Measurements from ENCODE around the gene FHOD3.

The FHOD3 gene

DNA sequence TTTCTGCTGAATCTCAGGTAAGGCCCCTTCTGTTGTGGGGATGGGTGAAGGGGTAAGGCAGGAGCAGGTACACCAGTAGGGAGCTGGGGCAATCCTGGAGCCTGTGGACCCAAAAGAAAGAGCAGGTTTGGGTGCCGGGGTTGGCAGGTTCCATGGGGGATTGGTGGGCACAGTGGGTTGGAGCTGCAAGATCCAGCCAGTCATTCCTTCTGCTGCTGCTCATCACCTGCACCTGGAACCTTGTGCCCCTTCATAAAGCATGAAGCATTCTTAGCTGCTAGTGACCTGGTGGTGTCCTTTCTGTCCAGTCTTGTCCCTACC, 24.9 kb downstream of the FHOD3 start:
- no peaks in the 10 kb centered on the region for H3K79me2 ChIP-seq (ENCODE audit: control insufficient read depth, insufficient read depth, low read length, unreplicated experiment)
- peaks cover 15% of the 10 kb centered on the region for H3K27me3 ChIP-seq (ENCODE audit: insufficient read depth, low read length)
- no peak overlapping the region for H3K4me3 ChIP-seq (ENCODE audit: low read depth, low read length)
- H3K36me3 ChIP-seq (ENCODE audit: insufficient read depth, low read length), result no peaks in the 10 kb centered on the region
- H3K27ac ChIP-seq (ENCODE audit: low read depth, low read length), result no peak overlapping the region
- H3K4me1 ChIP-seq (ENCODE audit: control insufficient read depth, insufficient read depth, low read length, unreplicated experiment), result peaks cover 3% of the 10 kb centered on the region
- H2AFZ ChIP-seq (ENCODE audit: low read length, unreplicated experiment), result no peak overlapping the region

DNA sequence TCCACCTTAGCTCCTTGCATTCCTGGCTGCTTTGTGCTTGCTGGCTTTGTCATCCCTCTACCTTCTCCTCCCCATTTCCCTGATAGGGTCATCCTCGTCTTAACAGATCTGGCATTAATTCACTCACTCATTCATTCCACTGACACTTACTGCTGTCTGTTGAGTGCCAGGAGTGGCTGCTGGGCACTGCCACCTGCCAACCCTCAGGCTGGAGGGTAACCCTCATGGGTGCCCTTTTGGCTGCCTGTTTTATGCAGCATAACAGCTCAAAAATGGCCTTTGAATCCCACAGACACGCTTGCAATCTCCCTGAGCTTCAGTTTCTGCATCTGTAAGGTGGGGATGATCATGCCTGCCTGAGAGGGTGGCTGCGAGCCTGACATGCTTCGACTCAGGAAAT, 25.2 kb downstream of the FHOD3 start:
- Histone ChIP-seq H3K79me2 (ENCODE audit: control insufficient read depth, insufficient read depth, low read length, unreplicated experiment) (no peaks in the 10 kb centered on the region), H3K4me3 (ENCODE audit: low read depth, low read length) (no peak overlapping the region), H3K27ac (ENCODE audit: low read depth, low read length) (no peak overlapping the region), H3K36me3 (ENCODE audit: insufficient read depth, low read length) (no peaks in the 10 kb centered on the region), H2AFZ (ENCODE audit: low read length, unreplicated experiment) (no peak overlapping the region), H3K27me3 (ENCODE audit: insufficient read depth, low read length) (peaks cover 18% of the 10 kb centered on the region), H3K4me1 (ENCODE audit: control insufficient read depth, insufficient read depth, low read length, unreplicated experiment) (peaks cover 3% of the 10 kb centered on the region)

DNA sequence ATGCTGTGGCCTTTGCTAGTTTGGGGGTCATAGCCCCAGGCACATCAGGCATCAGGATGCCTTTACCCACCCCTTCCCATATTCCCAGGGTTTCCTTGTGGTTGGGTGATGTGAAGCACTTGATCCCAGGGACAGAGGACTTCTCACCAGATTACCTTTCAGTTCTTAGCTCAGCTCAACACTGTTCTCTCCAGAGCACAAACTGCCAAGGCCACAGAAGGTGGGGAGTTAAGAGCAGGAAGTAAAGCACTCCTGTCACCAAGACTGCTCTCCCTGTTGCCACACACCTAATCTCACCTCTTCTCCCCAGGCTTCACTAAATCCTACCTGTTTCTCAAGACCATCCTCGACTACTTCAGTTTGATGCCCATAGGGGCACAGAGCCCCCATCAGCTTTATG, 25.9 kb downstream of the FHOD3 start:
- Histone ChIP-seq H2AFZ (ENCODE audit: low read length, unreplicated experiment) (no peak overlapping the region), H3K4me1 (ENCODE audit: control insufficient read depth, insufficient read depth, low read length, unreplicated experiment) (peaks cover 3% of the 10 kb centered on the region), H3K27me3 (ENCODE audit: insufficient read depth, low read length) (peaks cover 21% of the 10 kb centered on the region), H3K4me3 (ENCODE audit: low read depth, low read length) (no peak overlapping the region), H3K27ac (ENCODE audit: low read depth, low read length) (no peak overlapping the region), H3K79me2 (ENCODE audit: control insufficient read depth, insufficient read depth, low read length, unreplicated experiment) (no peaks in the 10 kb centered on the region), H3K36me3 (ENCODE audit: insufficient read depth, low read length) (no peaks in the 10 kb centered on the region)

DNA sequence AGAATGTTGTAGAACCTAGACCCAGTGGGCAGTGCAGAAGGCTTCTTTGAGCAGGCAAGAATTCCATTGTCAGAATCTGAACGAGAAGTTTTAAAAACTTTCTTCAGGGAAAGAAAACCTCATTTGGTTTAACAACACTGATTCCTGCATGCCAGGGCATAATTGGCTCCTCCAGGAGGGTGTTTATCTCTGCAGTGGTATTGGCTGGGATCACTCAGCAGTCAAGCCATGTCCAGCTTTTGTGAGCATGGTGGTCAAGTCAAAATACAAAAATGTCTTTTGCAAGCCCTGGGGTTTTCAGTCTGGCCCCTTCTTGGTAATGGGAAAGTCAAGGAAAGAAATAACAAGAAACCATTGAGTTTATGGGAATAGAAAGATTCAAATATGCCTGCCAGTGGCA, 28.3 kb downstream of the FHOD3 start:
- Histone ChIP-seq H3K27ac (ENCODE audit: low read depth, low read length) (no peak overlapping the region), H3K27me3 (ENCODE audit: insufficient read depth, low read length) (peaks cover 21% of the 10 kb centered on the region), H3K36me3 (ENCODE audit: insufficient read depth, low read length) (no peaks in the 10 kb centered on the region), H3K79me2 (ENCODE audit: control insufficient read depth, insufficient read depth, low read length, unreplicated experiment) (no peaks in the 10 kb centered on the region), H2AFZ (ENCODE audit: low read length, unreplicated experiment) (no peak overlapping the region), H3K4me1 (ENCODE audit: control insufficient read depth, insufficient read depth, low read length, unreplicated experiment) (peaks cover 3% of the 10 kb centered on the region), H3K4me3 (ENCODE audit: low read depth, low read length) (no peak overlapping the region)

DNA sequence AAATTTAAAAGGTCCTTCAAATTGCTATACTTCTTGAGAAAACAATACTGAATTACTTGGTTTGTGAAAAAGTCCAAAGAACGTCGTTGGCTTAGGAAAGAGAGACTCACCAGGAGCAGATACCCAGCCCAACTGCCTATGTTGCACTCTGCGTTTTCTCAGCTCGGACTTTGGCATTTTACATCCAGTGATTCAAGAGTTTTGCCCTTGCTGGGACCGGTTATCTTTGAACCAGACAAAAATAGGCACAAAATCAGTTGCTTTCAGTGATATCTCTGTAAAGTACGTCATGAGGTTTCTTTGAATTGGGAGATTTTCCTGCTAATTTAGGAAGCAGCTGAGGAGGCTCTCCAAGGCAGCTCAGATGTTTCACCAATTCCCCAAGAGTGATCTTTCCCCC, 29.3 kb downstream of the FHOD3 start:
- Histone ChIP-seq H3K79me2 (ENCODE audit: control insufficient read depth, insufficient read depth, low read length, unreplicated experiment) (no peaks in the 10 kb centered on the region), H3K27me3 (ENCODE audit: insufficient read depth, low read length) (peaks cover 21% of the 10 kb centered on the region), H3K4me1 (ENCODE audit: control insufficient read depth, insufficient read depth, low read length, unreplicated experiment) (no peaks in the 10 kb centered on the region), H3K27ac (ENCODE audit: low read depth, low read length) (no peak overlapping the region), H2AFZ (ENCODE audit: low read length, unreplicated experiment) (no peak overlapping the region), H3K36me3 (ENCODE audit: insufficient read depth, low read length) (no peaks in the 10 kb centered on the region), H3K4me3 (ENCODE audit: low read depth, low read length) (no peak overlapping the region)

DNA sequence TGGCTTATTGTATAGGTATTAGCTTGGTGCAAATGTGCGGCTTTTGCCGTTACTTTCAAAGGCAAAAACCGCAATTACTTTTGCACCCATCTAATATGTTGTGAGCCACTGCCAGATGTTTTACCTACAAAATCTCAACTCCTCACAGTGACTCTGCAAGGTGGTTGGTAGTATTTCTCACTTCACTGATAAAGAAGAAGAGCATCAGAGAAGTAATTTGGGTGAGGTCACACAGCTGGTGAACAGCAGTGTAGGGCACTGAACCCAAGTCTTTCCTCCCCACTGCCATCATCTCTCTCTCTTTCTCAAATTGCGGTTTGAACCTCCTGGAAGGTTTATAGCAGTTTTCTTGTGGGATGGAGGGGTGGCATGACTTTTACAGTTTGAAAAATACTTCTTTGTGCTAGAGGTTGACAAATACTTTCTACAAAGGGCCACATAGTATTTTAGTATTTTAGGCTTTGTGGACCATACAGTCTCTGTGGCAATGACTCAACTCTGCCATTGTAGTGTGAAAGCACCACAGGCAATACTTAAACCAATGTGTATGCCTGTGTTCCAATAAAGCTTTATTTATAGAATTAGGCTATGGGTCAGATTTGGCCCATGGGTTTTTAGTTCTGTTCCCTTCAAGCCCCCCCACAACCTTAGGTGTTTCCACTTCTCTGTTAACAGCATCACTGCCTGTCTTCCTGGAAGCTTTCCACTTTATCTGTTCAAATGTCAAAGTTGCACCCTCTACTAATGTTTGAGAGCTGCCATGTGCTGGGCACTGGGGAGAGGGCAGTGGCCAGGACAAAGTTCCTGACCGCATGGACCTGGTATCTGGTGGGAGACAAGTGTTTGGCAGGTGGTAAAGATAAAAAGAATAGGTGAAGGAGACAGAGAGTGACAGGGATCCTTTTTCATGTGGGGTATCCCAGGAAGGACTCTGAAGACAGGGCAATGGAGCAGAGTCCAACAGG, 30.1 kb downstream of the FHOD3 start:
- Histone ChIP-seq H3K4me1 (ENCODE audit: control insufficient read depth, insufficient read depth, low read length, unreplicated experiment) (no peaks in the 10 kb centered on the region), H3K36me3 (ENCODE audit: insufficient read depth, low read length) (no peaks in the 10 kb centered on the region), H3K27me3 (ENCODE audit: insufficient read depth, low read length) (peaks cover 21% of the 10 kb centered on the region), H2AFZ (ENCODE audit: low read length, unreplicated experiment) (no peak overlapping the region), H3K4me3 (ENCODE audit: low read depth, low read length) (no peak overlapping the region), H3K27ac (ENCODE audit: low read depth, low read length) (no peak overlapping the region), H3K79me2 (ENCODE audit: control insufficient read depth, insufficient read depth, low read length, unreplicated experiment) (no peaks in the 10 kb centered on the region)

DNA sequence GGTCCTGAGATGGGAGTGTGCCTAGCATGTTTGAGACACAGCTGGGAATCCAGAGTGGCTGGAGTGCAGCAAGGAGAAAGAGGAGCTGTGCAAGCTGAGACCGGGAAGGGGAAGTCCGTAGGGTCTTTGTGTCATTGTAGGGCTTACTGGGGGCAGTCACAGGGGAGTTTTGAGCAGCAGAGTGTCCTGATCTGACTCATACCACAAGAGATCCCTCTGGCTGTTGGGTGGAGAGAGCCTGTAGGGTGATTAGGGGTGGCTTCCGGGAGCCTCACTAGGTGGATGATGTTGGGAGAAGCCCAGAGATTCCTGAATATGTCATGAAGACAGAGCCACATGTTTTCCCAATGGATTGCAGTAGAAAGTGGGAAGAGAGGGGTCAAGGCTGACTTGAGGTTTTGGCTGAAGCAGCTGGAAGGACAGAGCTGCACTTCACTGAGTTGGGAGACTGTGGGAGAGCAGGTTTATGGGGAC, 30.9 kb downstream of the FHOD3 start:
- Histone ChIP-seq H3K79me2 (ENCODE audit: control insufficient read depth, insufficient read depth, low read length, unreplicated experiment) (no peaks in the 10 kb centered on the region), H3K27ac (ENCODE audit: low read depth, low read length) (no peak overlapping the region), H2AFZ (ENCODE audit: low read length, unreplicated experiment) (no peak overlapping the region), H3K27me3 (ENCODE audit: insufficient read depth, low read length) (peaks cover 21% of the 10 kb centered on the region), H3K4me3 (ENCODE audit: low read depth, low read length) (no peak overlapping the region), H3K4me1 (ENCODE audit: control insufficient read depth, insufficient read depth, low read length, unreplicated experiment) (no peaks in the 10 kb centered on the region), H3K36me3 (ENCODE audit: insufficient read depth, low read length) (no peaks in the 10 kb centered on the region)

DNA sequence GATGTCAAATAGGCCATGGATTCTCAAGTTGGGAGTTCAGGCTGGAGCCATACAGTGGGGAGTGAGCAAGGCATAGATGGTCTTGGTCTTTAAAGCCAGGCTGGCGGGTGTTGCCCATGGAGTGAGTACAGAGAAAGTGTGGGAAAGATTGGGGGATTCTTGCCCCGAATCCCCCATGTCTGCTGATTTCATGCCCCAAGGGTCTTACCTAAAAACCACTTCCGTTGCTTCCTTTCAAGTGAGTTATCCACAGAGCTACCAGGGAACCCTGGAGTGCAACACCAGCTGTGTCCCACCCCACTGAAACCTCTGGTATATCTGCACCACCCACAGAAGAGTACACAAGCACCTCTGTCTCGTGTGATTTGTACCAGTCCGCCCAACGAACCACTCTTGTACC, 31.4 kb downstream of the FHOD3 start:
- Histone ChIP-seq H3K4me1 (ENCODE audit: control insufficient read depth, insufficient read depth, low read length, unreplicated experiment) (no peaks in the 10 kb centered on the region), H3K36me3 (ENCODE audit: insufficient read depth, low read length) (no peaks in the 10 kb centered on the region), H2AFZ (ENCODE audit: low read length, unreplicated experiment) (no peak overlapping the region), H3K27ac (ENCODE audit: low read depth, low read length) (no peak overlapping the region), H3K4me3 (ENCODE audit: low read depth, low read length) (no peak overlapping the region), H3K27me3 (ENCODE audit: insufficient read depth, low read length) (peaks cover 21% of the 10 kb centered on the region), H3K79me2 (ENCODE audit: control insufficient read depth, insufficient read depth, low read length, unreplicated experiment) (no peaks in the 10 kb centered on the region)

DNA sequence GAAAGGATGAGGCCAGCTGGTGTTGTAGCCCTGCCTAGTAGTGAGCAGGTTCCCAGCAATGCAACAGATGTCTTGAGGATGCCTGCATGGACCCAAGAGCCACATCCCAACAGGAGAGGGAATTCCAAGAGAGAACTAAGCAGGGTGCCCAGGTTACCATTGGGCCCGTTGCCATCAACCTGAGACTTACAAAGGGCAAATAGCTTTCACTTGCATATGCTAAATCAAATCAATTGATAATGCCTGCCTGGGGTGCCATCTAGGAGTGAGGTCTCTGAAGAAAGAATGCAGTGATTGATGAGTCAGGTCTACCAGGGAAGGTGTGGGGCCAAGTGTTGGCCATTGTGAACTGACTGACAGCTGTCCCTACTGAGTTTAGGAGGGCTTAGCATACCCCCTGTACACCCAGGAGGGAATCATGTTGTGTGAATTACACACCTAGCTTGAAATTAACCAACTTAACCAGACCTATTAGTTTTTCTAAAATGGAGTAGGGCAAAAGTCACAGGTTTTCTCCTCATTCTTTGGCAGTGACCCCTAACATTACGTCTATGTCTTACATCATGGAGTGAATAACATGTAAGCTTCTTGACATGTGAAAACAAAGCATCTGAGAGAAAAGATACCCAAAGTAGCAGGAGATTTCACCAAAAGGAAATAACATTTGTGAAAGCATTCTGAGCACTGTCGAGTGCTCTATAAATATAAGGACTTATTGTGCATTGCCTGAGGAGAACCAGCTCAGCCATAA, 32.3 kb downstream of the FHOD3 start:
- Histone ChIP-seq H3K4me1 (ENCODE audit: control insufficient read depth, insufficient read depth, low read length, unreplicated experiment) (no peaks in the 10 kb centered on the region), H3K4me3 (ENCODE audit: low read depth, low read length) (no peak overlapping the region), H3K36me3 (ENCODE audit: insufficient read depth, low read length) (no peaks in the 10 kb centered on the region), H3K27me3 (ENCODE audit: insufficient read depth, low read length) (peaks cover 13% of the 10 kb centered on the region), H3K79me2 (ENCODE audit: control insufficient read depth, insufficient read depth, low read length, unreplicated experiment) (no peaks in the 10 kb centered on the region), H2AFZ (ENCODE audit: low read length, unreplicated experiment) (no peak overlapping the region), H3K27ac (ENCODE audit: low read depth, low read length) (no peak overlapping the region)

DNA sequence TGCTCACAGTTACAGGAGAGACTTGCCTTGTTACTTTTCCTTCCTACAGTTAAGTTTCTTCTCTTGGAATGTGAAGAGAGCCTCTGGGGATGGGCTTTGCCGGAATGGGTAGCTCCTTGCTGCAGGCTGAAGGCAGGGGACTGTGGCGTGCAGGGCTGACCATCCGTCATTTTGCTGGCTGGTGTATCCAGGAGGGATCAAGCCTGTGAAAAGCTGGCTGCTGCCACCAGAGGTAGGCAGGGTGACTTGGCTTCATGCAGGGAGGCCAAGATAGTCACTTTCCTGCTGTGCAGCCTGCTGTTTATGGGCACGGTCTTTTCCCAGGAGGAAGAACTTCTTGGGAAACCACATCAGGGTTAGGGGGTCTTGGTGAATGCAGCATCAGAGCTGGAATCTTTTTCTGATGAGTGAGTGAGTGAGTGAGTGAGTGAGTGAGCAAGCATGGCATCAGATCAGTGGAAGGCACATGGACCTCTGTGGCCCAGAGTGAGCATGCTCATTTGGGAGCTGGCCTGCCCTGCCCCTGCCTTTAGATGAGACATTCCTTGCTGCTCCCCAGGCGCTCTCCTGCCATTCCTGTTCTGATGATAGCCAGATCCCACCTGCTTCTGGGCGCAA, 33.0 kb downstream of the FHOD3 start:
- H3K27me3 ChIP-seq (ENCODE audit: insufficient read depth, low read length), result peaks cover 13% of the 10 kb centered on the region
- no peaks in the 10 kb centered on the region for H3K36me3 ChIP-seq (ENCODE audit: insufficient read depth, low read length)
- no peak overlapping the region for H3K4me3 ChIP-seq (ENCODE audit: low read depth, low read length)
- H3K79me2 ChIP-seq (ENCODE audit: control insufficient read depth, insufficient read depth, low read length, unreplicated experiment), result no peaks in the 10 kb centered on the region
- no peaks in the 10 kb centered on the region for H3K4me1 ChIP-seq (ENCODE audit: control insufficient read depth, insufficient read depth, low read length, unreplicated experiment)
- H3K27ac ChIP-seq (ENCODE audit: low read depth, low read length), result no peak overlapping the region
- H2AFZ ChIP-seq (ENCODE audit: low read length, unreplicated experiment), result no peak overlapping the region

Measured in ACC112 (cell line).